ENCODE data around the gene BCAT1. TPM values are rescaled to one million over a fixed set of nuclear protein-coding genes. Genes with fewer than 3 reads are reported as not detected.

The BCAT1 gene, protein sequence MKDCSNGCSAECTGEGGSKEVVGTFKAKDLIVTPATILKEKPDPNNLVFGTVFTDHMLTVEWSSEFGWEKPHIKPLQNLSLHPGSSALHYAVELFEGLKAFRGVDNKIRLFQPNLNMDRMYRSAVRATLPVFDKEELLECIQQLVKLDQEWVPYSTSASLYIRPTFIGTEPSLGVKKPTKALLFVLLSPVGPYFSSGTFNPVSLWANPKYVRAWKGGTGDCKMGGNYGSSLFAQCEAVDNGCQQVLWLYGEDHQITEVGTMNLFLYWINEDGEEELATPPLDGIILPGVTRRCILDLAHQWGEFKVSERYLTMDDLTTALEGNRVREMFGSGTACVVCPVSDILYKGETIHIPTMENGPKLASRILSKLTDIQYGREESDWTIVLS
- total RNA-seq (4.9 and 9.6 TPM in 2 replicates), polyA plus RNA-seq (0.33 and 0.50 TPM in 2 replicates), polyA minus RNA-seq (0.50 and 1.8 TPM in 2 replicates)
- 2.6 TPM for total RNA-seq (2013)

GRCh38 chr12:24948757-24949722 lies at the start of gene BCAT1:
Gene BCAT1 (minus strand): TSS chr12:24949101. CDS start chr12:24948932, 169 bp downstream.
- peaks cover 47% of the 10 kb centered on the region for H3K4me1 Mint-ChIP-seq

More at GRCh38 chr12:24948757-24949722, at the start of gene BCAT1:
- Histone ChIP-seq H2AFZ (ENCODE audit: insufficient read depth, low read depth, low read length, poor library complexity, severe bottlenecking) (peak within 1 kb of the TSS; percentile 83), H3K4me1 (ENCODE audit: control insufficient read depth in 2 of 2, insufficient read depth in 2 of 2, low read length in 2 of 2) (peaks cover 21 to 24% of the 10 kb centered on the region in 2 donors), H3K4me3 (ENCODE audit: control extremely low read depth in 1 of 5, extremely low read depth in 1 of 5, insufficient read depth in 1 of 5, low read depth in 2 of 5, low read length in 4 of 5) (peak within 1 kb of the TSS; percentile 52 to 78 (median 70)), H3K36me3 (replicated peaks in 1 of 2; ENCODE audit: control extremely low read depth in 1 of 2, control insufficient read depth in 1 of 2, extremely low read depth in 1 of 2, insufficient read depth in 2 of 2, low read length in 1 of 2) (no peaks in the 10 kb centered on the region), H3K27ac (ENCODE audit: low read length in 2 of 2) (peak within 1 kb of the TSS in 1 of 2 donors; percentile 45), H3K4me2 (replicated peaks; ENCODE audit: low read depth, low read length, poor library complexity, severe bottlenecking) (peak within 1 kb of the TSS; percentile 86), H3K79me2 (ENCODE audit: control insufficient read depth, insufficient read depth, low read length) (no peaks in the 10 kb centered on the region), H3K27me3 (replicated peaks in 1 of 4; ENCODE audit: control extremely low read depth in 1 of 4, control insufficient read depth in 3 of 4, insufficient read depth in 4 of 4, low read length in 3 of 4) (peaks cover 0 to 16% (median 10%) of the 10 kb centered on the region in 4 experiments), H4K20me1 (ENCODE audit: control insufficient read depth, insufficient read depth, low read length, poor library complexity, severe bottlenecking) (no peaks in the 10 kb centered on the region), H3K9ac (ENCODE audit: low read length) (peak within 1 kb of the TSS; percentile 72), H3K9me3 (ENCODE audit: control extremely low read depth in 1 of 3, control insufficient read depth in 2 of 3, insufficient read depth in 1 of 3, low read length in 2 of 3) (no peaks in the 10 kb centered on the region)
- H3K4me3 Mint-ChIP-seq, result peak within 1 kb of the TSS; percentile 97
- peaks cover 13% of the 10 kb centered on the region for H3K27me3 Mint-ChIP-seq
- DNase-seq, result peak; percentile 72
- H3K27ac Mint-ChIP-seq, result peak within 1 kb of the TSS; percentile 78
- CTCF ChIA-PET, result interaction anchor here (0.6 kb wide), 1 partner anchor 874 kb away, joined by 3 read pairs; no protein-coding TSS in a partner anchor
- 4% methylated on average over 50 of the region's 52 CpGs for WGBS (ENCODE audit: insufficient coverage)
- no peaks in the 10 kb centered on the region for H3K9me3 Mint-ChIP-seq (ENCODE audit: insufficient read depth)
- no peak for TF ChIP-seq CTCF (IDR thresholded peaks at IDR 0.05)
- no peak for TF ChIP-seq EZH2 (IDR thresholded peaks at IDR 0.05; ENCODE audit: borderline replicate concordance, insufficient read depth, low read depth, low read length, poor library complexity, severe bottlenecking)
- POLR2A ChIA-PET, result no interaction called here
- peak; percentile 69 for ATAC-seq (ENCODE audit: low read depth)
- intact Hi-C loops (cut with micrococcal nuclease), result loop anchor here (2.0 kb wide), 1 partner anchor 18 kb away; no protein-coding TSS in a partner anchor

All from B cell (primary cell).